Ascending aorta (tissue), 2 donors: ENCODE measurements around the gene HDHD3. TPM values are rescaled to one million over a fixed set of nuclear protein-coding genes. Genes with fewer than 3 reads are reported as not detected.

Experiments used
- DNase-seq, 2 donors: peaks; one replicate each; pipeline ENCODE4 v3.0.0-alpha.2; 2019; ENCODE audit warnings: low spot score in 2 of 2
- H3K27ac ChIP-seq, 2 donors: fragments of 200-600 bp; sonication (generic); one replicate each; pipeline ENCODE4 v1.5.1; 2016 to 2017; ENCODE audit warnings: mild to moderate bottlenecking in 1 of 2
- H3K27me3 ChIP-seq: fragments of 200-600 bp; sonication (generic); one replicate; pipeline ENCODE4 v1.5.1; 2017
- H3K36me3 ChIP-seq, 2 donors: fragments of 200-600 bp; sonication (generic); one replicate each; pipeline ENCODE4 v1.5.1; 2016
- H3K4me1 ChIP-seq, 2 donors: fragments of 200-600 bp; sonication (generic); one replicate each; pipeline ENCODE4 v1.5.1; 2016 to 2017; ENCODE audit warnings: mild to moderate bottlenecking in 1 of 2
- H3K4me3 ChIP-seq, 2 donors: fragments of 200-600 bp; sonication (generic); one replicate each; pipeline ENCODE4 v1.5.1; 2016 to 2017; ENCODE audit warnings: mild to moderate bottlenecking in 1 of 2
- H3K9me3 ChIP-seq, 2 donors: fragments of 200-600 bp; sonication (generic); one replicate each; pipeline ENCODE4 v1.5.1; 2016
- CTCF ChIP-seq, 3 experiments: fragments of 200-600 bp in 2 of 3; fragments of 450-650 bp in 1 of 3; sonication (generic) in 2 of 3; IDR thresholded peaks; one replicate each; pipeline ENCODE4 v1.5.1; 2016 to 2019; ENCODE audit warnings: antibody characterized with exemption in 3 of 3, mild to moderate bottlenecking in 1 of 3, moderate library complexity in 1 of 3
- intact Hi-C: fragments of 100-400 bp; cut with DNase I; formaldehyde crosslinking; loops from one replicate; pipeline ENCODE4 v1.15.1; 2023
- total RNA-seq: library from RNA; depleted of rRNA; stranded (reverse); fragments of >200 nt; gene quantifications from one replicate; pipeline ENCODE4 v1.1.0, GENCODE V29; 2016

The HDHD3 gene
- total RNA-seq, 1 donor from 2014 or later = 16.5 TPM

GRCh38 chr9:113375057-113376023, 1.4 kb downstream of the HDHD3 start:
- TF ChIP-seq CTCF (IDR thresholded peaks at IDR 0.05) = no peak
- H3K9me3 ChIP-seq = no peaks in the 10 kb centered on the region
- peak overlapping the region; percentile 70 to 88 for H3K4me3 ChIP-seq
- no peaks in the 10 kb centered on the region for H3K27me3 ChIP-seq
- no peak for DNase-seq
- peaks cover 6 to 8% of the 10 kb centered on the region in 2 donors for H3K4me1 ChIP-seq
- no peak overlapping the region for H3K27ac ChIP-seq
- H3K36me3 ChIP-seq = peaks cover 9 to 19% of the 10 kb centered on the region in 2 donors
- intact Hi-C loops = loop anchor here (2.0 to 5.0 kb wide), 2 partner anchors 25 to 33 kb away; partner anchors contain the start of genes ALAD and WDR31

GRCh38 chr9:113373676-113374392, 3.0 kb downstream of the HDHD3 start:
- no peaks in the 10 kb centered on the region for H3K27me3 ChIP-seq
- intact Hi-C loops = no loop called here
- no peak overlapping the region for H3K27ac ChIP-seq
- no peak for DNase-seq
- no peak overlapping the region for H3K4me3 ChIP-seq
- no peak for TF ChIP-seq CTCF (IDR thresholded peaks at IDR 0.05)
- no peaks in the 10 kb centered on the region for H3K9me3 ChIP-seq
- peaks cover 6 to 8% of the 10 kb centered on the region in 2 donors for H3K4me1 ChIP-seq
- peaks cover 9 to 19% of the 10 kb centered on the region in 2 donors for H3K36me3 ChIP-seq

GRCh38 chr9:113373256-113373655, 3.5 kb downstream of the HDHD3 start:
- DNase-seq = no peak
- H3K9me3 ChIP-seq = no peaks in the 10 kb centered on the region
- no peak overlapping the region for H3K4me3 ChIP-seq
- no peak for TF ChIP-seq CTCF (IDR thresholded peaks at IDR 0.05)
- intact Hi-C loops = no loop called here
- no peak overlapping the region for H3K27ac ChIP-seq
- H3K36me3 ChIP-seq = peaks cover 9 to 19% of the 10 kb centered on the region in 2 donors
- no peaks in the 10 kb centered on the region for H3K27me3 ChIP-seq
- H3K4me1 ChIP-seq = peaks cover 6 to 8% of the 10 kb centered on the region in 2 donors

GRCh38 chr9:113372059-113372458, 4.7 kb downstream of the HDHD3 start:
- H3K27me3 ChIP-seq = no peaks in the 10 kb centered on the region
- H3K4me1 ChIP-seq = peaks cover 6 to 8% of the 10 kb centered on the region in 2 donors
- no peak overlapping the region for H3K27ac ChIP-seq
- H3K4me3 ChIP-seq = no peak overlapping the region
- peaks cover 9 to 19% of the 10 kb centered on the region in 2 donors for H3K36me3 ChIP-seq
- TF ChIP-seq CTCF (IDR thresholded peaks at IDR 0.05) = no peak
- DNase-seq = no peak
- intact Hi-C loops = no loop called here
- no peaks in the 10 kb centered on the region for H3K9me3 ChIP-seq

- no peaks in the 10 kb centered on the region for H3K27me3 ChIP-seq
- TF ChIP-seq CTCF (IDR thresholded peaks at IDR 0.05) = no peak
- DNase-seq = no peak
- no peak overlapping the region for H3K27ac ChIP-seq
- no peak overlapping the region for H3K4me3 ChIP-seq
- intact Hi-C loops = no loop called here
- peaks cover 9 to 19% of the 10 kb centered on the region in 2 donors for H3K36me3 ChIP-seq
- peaks cover 6 to 8% of the 10 kb centered on the region in 2 donors for H3K4me1 ChIP-seq
- H3K9me3 ChIP-seq = no peaks in the 10 kb centered on the region
Measured at GRCh38 chr9:113370806-113371325, 5.9 kb downstream of the HDHD3 start.
